Right lobe of liver (tissue), 6 donors: ENCODE results near the gene PMEPA1. TPM values are rescaled to one million over a fixed set of nuclear protein-coding genes. Genes with fewer than 3 reads are reported as not detected.

Experiments
- ATAC-seq, 4 donors: fragments of 200-7000 bp; cut with Tn5 transposase; one replicate each; pipeline ENCODE4 v1.9.1; 2020; ENCODE audit warnings: mild to moderate bottlenecking in 4 of 4, moderate library complexity in 4 of 4
- DNase-seq, 3 donors: peaks; one replicate each; pipeline ENCODE4 v3.0.0-alpha.2; 2020
- H3K27ac ChIP-seq, 3 donors: fragments of 200-600 bp; one replicate each; pipeline ENCODE4 v1.8.0; 2022
- H3K27me3 ChIP-seq, 2 donors: fragments of 200-600 bp; one replicate each; pipeline ENCODE4 v1.8.0; 2022
- H3K36me3 ChIP-seq, 4 donors: fragments of 200-600 bp; sonication (generic) in 1 of 4; one replicate each; pipeline versions ENCODE4 v1.5.1 to v1.8.0; 2017 to 2022; ENCODE audit warnings: control low read depth in 1 of 4
- H3K4me1 ChIP-seq, 4 donors: fragments of 200-600 bp; sonication (generic) in 1 of 4; one replicate each; pipeline versions ENCODE4 v1.5.1 to v1.8.0; 2017 to 2022; ENCODE audit warnings: control low read depth in 1 of 4
- H3K4me3 ChIP-seq, 3 donors: fragments of 200-600 bp; one replicate each; pipeline ENCODE4 v1.8.0; 2022
- H3K9me3 ChIP-seq, 4 donors: fragments of 200-600 bp; sonication (generic) in 1 of 4; one replicate each; pipeline versions ENCODE4 v1.5.1 to v1.8.0; 2017 to 2022; ENCODE audit warnings: control low read depth in 1 of 4
- POLR2A ChIP-seq: fragments of 450-650 bp; IDR thresholded peaks from one replicate; pipeline ENCODE4 v1.6.1; 2017; ENCODE audit warnings: antibody characterized with exemption, mild to moderate bottlenecking
- WGBS: methylation state at CpG from one replicate; pipeline ENCODE4 v1.1.6; 2018; ENCODE audit warnings: low coverage, low lambda C conversion rate; ENCODE audit not compliant: insufficient coverage; ENCODE audit errors: missing lambda C conversion rate; 5-methylcytosine and 5-hydroxymethylcytosine counted together
- intact Hi-C, 2 donors: fragments of 100-400 bp; cut with DNase I; formaldehyde crosslinking; loops; one replicate each; pipeline versions ENCODE4 v1.11.2 to v1.14.1; 2022
- total RNA-seq, 6 experiments: library from RNA; depleted of rRNA in 2 of 6; stranded (reverse); fragments of >200 nt in 2 of 6; fragmentation: NEBNext Ultra II Directional in 3 of 6; extraction: Animal tissue kit (Norgen Biotek cat#: 25700) in 3 of 6; gene quantifications; one replicate each; pipeline versions ENCODE4 v1.1.0 to v1.2.4, GENCODE V29; 2016 to 2023
- TF ChIP-seq, protein P1 (sequence below), 4 donors: fragments of 200-600 bp in 3 of 4; fragments of 450-650 bp in 1 of 4; IDR thresholded peaks; one replicate each; pipeline versions ENCODE4 v1.5.1 to v1.8.0; 2016 to 2022; ENCODE audit warnings: antibody characterized with exemption in 4 of 4, mild to moderate bottlenecking in 2 of 4
- donor health status: DM: no; HTN: yes; CAD: no.
- donor health status: DM: no; HTN: no; CAD: no.
- donor health status: DM: no; HTN: no; CAD: no.
- donor health status: DM: no; HTN: yes; CAD: no.
- donor health status: DM: no; HTN: yes; CAD: no.

Gene PMEPA1
- total RNA-seq, 6 experiments from 2014 or later, result 0.50 to 2.3 (median 1.4) TPM

DNA sequence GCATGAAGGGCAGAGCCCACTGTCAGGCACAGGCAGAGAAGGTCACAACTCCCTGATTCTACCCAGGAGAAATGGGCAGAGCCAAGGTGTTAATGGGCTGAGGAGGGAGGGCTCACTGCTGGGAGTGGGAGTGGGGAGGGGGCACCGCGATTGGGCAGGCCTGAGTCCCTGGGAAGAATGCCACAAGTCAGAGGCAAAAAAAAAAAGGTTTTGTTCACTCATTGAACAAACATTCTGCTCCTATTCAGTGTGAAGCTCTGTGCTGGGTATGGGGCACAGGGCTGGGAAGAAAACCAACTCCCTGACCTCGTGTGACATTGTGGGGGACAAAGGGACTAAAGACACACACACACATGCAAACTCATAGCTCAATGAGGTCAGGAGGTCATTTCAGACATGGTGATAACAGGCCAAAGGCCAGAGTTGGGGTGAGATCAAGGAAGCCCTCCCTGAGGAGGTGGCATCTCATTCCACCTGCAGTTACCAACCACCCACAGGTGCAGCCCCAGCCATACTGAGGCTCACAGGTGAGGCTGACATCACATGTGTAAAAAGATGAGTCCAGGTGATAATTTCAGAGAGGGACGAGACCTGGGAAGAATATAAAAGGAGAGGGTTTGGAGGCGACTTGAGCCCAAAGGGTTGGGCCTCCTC, 3.2 kb upstream of the PMEPA1 start:
- no peak for TF ChIP-seq POLR2A
- TF ChIP-seq, protein P1, sequence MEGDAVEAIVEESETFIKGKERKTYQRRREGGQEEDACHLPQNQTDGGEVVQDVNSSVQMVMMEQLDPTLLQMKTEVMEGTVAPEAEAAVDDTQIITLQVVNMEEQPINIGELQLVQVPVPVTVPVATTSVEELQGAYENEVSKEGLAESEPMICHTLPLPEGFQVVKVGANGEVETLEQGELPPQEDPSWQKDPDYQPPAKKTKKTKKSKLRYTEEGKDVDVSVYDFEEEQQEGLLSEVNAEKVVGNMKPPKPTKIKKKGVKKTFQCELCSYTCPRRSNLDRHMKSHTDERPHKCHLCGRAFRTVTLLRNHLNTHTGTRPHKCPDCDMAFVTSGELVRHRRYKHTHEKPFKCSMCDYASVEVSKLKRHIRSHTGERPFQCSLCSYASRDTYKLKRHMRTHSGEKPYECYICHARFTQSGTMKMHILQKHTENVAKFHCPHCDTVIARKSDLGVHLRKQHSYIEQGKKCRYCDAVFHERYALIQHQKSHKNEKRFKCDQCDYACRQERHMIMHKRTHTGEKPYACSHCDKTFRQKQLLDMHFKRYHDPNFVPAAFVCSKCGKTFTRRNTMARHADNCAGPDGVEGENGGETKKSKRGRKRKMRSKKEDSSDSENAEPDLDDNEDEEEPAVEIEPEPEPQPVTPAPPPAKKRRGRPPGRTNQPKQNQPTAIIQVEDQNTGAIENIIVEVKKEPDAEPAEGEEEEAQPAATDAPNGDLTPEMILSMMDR (IDR thresholded peaks at IDR 0.05), result no peak
- peaks cover 0 to 9% (median 0%) of the 10 kb centered on the region in 4 donors for H3K4me1 ChIP-seq
- ATAC-seq (no peak), DNase-seq (no peak)
- WGBS, result 49% methylated on average over 5 of the region's 5 CpGs
- no peaks in the 10 kb centered on the region for H3K9me3 ChIP-seq
- intact Hi-C loops, result no loop called here
- no peak overlapping the region for H3K4me3 ChIP-seq
- no peaks in the 10 kb centered on the region for H3K27me3 ChIP-seq
- no peaks in the 10 kb centered on the region for H3K36me3 ChIP-seq
- no peak overlapping the region for H3K27ac ChIP-seq

DNA sequence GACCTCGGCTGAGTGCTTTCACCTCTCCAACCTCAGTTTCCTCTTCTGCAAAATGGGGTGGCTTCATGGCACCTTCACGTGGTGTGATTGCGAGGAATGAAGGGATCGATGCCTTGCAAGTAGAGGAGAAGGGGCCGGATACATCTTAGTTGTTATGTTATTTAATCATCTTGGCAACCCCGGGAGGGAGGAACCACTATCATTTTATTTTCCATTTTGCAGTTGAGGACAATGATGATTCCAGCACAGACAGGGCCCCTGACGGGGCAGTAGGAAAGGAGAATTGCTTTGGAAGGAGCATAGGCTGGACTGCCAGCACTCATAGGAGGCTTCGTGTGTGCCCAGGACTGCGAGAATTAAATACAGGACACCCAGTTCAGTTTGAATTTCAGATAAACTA, 2.5 kb upstream of the PMEPA1 start:
- H3K9me3 ChIP-seq, result no peaks in the 10 kb centered on the region
- TF ChIP-seq POLR2A, result no peak
- TF ChIP-seq, protein P1 (IDR thresholded peaks at IDR 0.05), result no peak
- no peak overlapping the region for H3K4me3 ChIP-seq
- intact Hi-C loops, result no loop called here
- no peak for ATAC-seq
- H3K27ac ChIP-seq, result no peak overlapping the region
- H3K36me3 ChIP-seq, result no peaks in the 10 kb centered on the region
- 71% methylated on average over 9 of the region's 9 CpGs for WGBS
- DNase-seq, result no peak
- peaks cover 0 to 9% (median 0%) of the 10 kb centered on the region in 4 donors for H3K4me1 ChIP-seq
- H3K27me3 ChIP-seq, result no peaks in the 10 kb centered on the region

DNA sequence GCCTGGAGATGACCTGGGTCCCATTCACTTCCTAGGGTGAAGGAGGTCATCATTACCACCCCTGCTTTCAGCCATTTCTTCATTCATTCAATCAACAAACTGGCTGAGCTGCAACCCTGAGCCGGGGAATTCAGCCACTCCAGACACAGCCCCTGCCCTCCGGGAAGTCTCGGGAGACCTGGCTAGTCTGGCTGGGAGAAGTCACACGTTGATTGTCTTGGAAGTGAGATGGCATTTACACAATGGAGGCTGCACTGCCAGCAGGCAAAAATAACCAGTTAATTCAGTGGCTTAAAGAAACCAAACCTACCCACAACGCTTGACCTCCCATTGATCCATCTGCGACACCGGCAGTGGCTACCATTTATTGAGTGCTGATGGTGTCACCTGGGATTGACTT, 2.0 kb upstream of the PMEPA1 start:
- H3K9me3 ChIP-seq, result no peaks in the 10 kb centered on the region
- TF ChIP-seq, protein P1 (IDR thresholded peaks at IDR 0.05), result no peak
- no peak for TF ChIP-seq POLR2A
- no peaks in the 10 kb centered on the region for H3K36me3 ChIP-seq
- H3K4me3 ChIP-seq, result no peak overlapping the region
- intact Hi-C loops, result no loop called here
- H3K27ac ChIP-seq, result no peak overlapping the region
- peaks cover 0 to 9% (median 0%) of the 10 kb centered on the region in 4 donors for H3K4me1 ChIP-seq
- WGBS, result 48% methylated on average over 4 of the region's 7 CpGs
- ATAC-seq (no peak), DNase-seq (no peak)
- H3K27me3 ChIP-seq, result no peaks in the 10 kb centered on the region

DNA sequence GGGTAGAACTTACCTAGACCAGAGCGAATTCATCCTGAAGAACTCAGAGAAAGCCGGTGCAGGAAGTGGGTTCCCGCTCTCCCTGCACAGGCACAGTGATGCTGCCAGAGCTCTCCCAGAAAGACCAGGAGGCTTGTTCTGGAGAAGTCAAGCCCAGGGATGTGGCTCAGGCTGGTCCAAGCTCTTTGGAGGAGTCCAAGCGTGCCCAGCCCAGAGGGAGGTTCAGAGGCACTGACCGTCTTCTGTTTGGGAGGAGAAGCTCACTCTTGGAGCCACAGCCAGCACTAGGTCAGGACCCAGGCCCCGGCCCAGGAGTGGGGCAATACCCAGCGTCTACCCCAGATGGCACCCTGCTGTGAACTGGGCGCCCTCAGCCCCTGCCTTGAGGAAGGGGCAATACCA, 1.5 kb upstream of the PMEPA1 start:
- intact Hi-C loops, result no loop called here
- no peaks in the 10 kb centered on the region for H3K27me3 ChIP-seq
- DNase-seq (no peak), ATAC-seq (no peak)
- no peak overlapping the region for H3K27ac ChIP-seq
- TF ChIP-seq, protein P1 (IDR thresholded peaks at IDR 0.05), result no peak
- TF ChIP-seq POLR2A, result no peak
- H3K9me3 ChIP-seq, result no peaks in the 10 kb centered on the region
- H3K4me1 ChIP-seq, result peaks cover 0 to 9% (median 0%) of the 10 kb centered on the region in 4 donors
- WGBS, result 51% methylated on average over 5 of the region's 8 CpGs
- no peaks in the 10 kb centered on the region for H3K36me3 ChIP-seq
- no peak overlapping the region for H3K4me3 ChIP-seq
